ENCODE measurements around the gene TRRAP. TPM values are rescaled to one million over a fixed set of nuclear protein-coding genes. Genes with fewer than 3 reads are reported as not detected.

The TRRAP gene
- total RNA-seq, 4 donors from 2014 or later = 15.2 to 18.8 (median 17.0) TPM

- H3K27me3 ChIP-seq = peaks cover 0 to 1% (median 0%) of the 10 kb centered on the region in 3 donors
Observed at GRCh38 chr7:98863601-98864000, 14.7 kb upstream of the TRRAP start.

DNA sequence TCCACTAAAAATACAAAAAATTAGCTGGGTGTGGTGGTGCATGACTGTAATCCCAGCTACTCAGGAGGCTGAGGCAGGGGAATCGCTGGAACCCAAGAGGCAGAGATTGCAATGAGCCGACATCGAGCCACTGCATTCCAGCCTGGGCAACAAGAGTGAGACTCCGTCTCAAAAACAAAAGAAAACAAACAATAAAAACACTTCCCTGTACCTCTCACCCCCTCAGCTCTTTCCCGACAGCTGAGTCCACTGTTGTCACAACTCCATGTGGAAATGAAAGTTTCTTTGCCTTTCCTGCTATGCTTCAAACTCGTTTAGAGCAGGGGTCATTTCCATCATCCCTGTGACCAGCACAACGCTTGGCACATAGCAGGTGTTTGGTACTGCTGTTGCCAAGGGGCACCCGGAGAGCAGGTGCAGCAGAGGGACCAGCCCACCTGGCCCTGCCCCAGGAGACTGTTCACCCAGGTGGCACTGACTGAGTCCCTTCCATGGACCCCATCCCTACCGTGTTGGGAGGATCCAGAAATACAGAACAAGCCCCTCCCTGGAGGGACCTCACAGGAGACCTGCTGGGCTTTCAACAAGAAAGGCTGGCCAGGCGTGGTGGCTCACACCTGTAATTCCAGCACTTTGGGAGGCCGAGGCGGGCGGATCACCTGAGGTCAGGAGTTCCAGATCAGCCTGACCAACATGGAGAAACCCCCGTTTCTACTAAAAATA lies 13.4 kb upstream of the TRRAP start:
- H3K36me3 ChIP-seq = no peaks in the 10 kb centered on the region
- ATAC-seq (no peak), DNase-seq (no peak)
- H3K4me3 ChIP-seq = no peak overlapping the region
- no peaks in the 10 kb centered on the region for H3K4me1 ChIP-seq
- H3K27ac ChIP-seq = no peak overlapping the region
- H3K27me3 ChIP-seq = peaks cover 5 to 13% (median 8%) of the 10 kb centered on the region in 3 donors
- no peaks in the 10 kb centered on the region for H3K9me3 ChIP-seq
- in situ Hi-C loops (cut with MboI; ENCODE audit: low sequenced_read_pairs in 4 of 4) = no loop called here
- TF ChIP-seq CTCF (IDR thresholded peaks at IDR 0.05 in 4 of 5, conservative IDR thresholded peaks at IDR 0.05 in 1 of 5) (no peak), POLR2A (IDR thresholded peaks at IDR 0.05) (no peak)
- intact Hi-C loops (cut with DNase I; ENCODE audit: low total_unique reads) = no loop called here

More at GRCh38 chr7:98863601-98864000, 14.7 kb upstream of the TRRAP start:
- Histone ChIP-seq H3K9me3 (no peaks in the 10 kb centered on the region), H3K4me1 (no peaks in the 10 kb centered on the region), H3K4me3 (no peak overlapping the region), H3K36me3 (no peaks in the 10 kb centered on the region), H3K27ac (no peak overlapping the region)
- intact Hi-C loops (cut with DNase I; ENCODE audit: low total_unique reads) = no loop called here
- TF ChIP-seq CTCF (IDR thresholded peaks at IDR 0.05 in 4 of 5, conservative IDR thresholded peaks at IDR 0.05 in 1 of 5) (no peak), POLR2A (IDR thresholded peaks at IDR 0.05) (no peak)
- in situ Hi-C loops (cut with MboI; ENCODE audit: low sequenced_read_pairs in 4 of 4) = no loop called here
- DNase-seq (no peak), ATAC-seq (no peak)

- Histone ChIP-seq H3K36me3 (no peaks in the 10 kb centered on the region), H3K4me1 (no peaks in the 10 kb centered on the region), H3K9me3 (no peaks in the 10 kb centered on the region), H3K27me3 (peaks cover 11 to 22% (median 20%) of the 10 kb centered on the region in 3 donors), H3K4me3 (no peak overlapping the region), H3K27ac (no peak overlapping the region)
- no peak for ATAC-seq
- no peak for TF ChIP-seq CTCF (IDR thresholded peaks at IDR 0.05 in 4 of 5, conservative IDR thresholded peaks at IDR 0.05 in 1 of 5)
- TF ChIP-seq POLR2A (IDR thresholded peaks at IDR 0.05) = no peak
- DNase-seq = no peak
- intact Hi-C loops (cut with DNase I; ENCODE audit: low total_unique reads) (no loop called here), in situ Hi-C loops (cut with MboI; ENCODE audit: low sequenced_read_pairs in 4 of 4) (no loop called here)
Observed at GRCh38 chr7:98866351-98866750, 12.0 kb upstream of the TRRAP start.

- ATAC-seq = no peak
Observed at GRCh38 chr7:98866765-98867164, 11.6 kb upstream of the TRRAP start.

More at GRCh38 chr7:98866765-98867164, 11.6 kb upstream of the TRRAP start:
- Histone ChIP-seq H3K27me3 (peaks cover 14 to 23% (median 22%) of the 10 kb centered on the region in 3 donors), H3K4me1 (no peaks in the 10 kb centered on the region), H3K27ac (no peak overlapping the region), H3K9me3 (no peaks in the 10 kb centered on the region), H3K36me3 (no peaks in the 10 kb centered on the region), H3K4me3 (no peak overlapping the region)
- in situ Hi-C loops (cut with MboI; ENCODE audit: low sequenced_read_pairs in 4 of 4) = no loop called here
- intact Hi-C loops (cut with DNase I; ENCODE audit: low total_unique reads) = no loop called here
- no peak for TF ChIP-seq CTCF (IDR thresholded peaks at IDR 0.05 in 4 of 5, conservative IDR thresholded peaks at IDR 0.05 in 1 of 5)
- no peak for DNase-seq
